Stimulated activated CD4-positive, alpha-beta T cell treated with anti-CD3 and anti-CD28 coated beads, Interleukin-15, amount 100 ng/mL, for 48 hours (primary cell): ENCODE measurements around the gene NXPE3.

Experiments
- DNase-seq, 2 donors: peaks; one replicate each; pipeline ENCODE4 v3.0.0-alpha.2; 2020; ENCODE audit warnings: low read depth in 2 of 2

NXPE3 gene

DNA sequence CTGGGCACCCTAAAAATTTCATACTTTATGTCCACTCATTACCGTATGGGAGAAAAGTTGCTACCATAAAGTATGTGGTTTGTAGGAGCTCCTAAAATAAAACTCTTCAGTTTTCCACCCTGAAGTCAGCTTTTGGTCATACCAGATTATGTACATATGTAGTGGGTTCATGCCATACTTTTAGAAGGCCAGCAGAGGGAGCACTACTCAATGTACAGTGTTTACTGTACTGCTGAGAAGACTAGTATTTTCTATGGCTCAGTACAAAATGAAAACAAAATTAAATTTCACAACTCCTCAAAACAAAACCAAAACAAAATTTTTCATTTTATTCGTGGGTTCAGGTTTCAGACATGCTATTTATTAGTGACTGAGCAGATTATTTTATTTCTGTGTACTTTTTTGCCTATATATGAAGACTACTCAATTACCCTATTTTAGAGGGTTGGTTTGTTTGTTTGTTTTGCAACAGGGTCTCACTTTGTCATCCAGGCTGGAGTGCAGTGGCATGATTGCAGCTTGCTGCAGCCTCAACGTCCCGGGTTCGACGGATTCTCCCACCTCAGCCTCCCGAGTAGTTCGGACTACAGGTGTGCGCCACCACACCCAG, 24.3 kb downstream of the NXPE3 start:
- DNase-seq: peak; percentile 16 to 51

- no peak for DNase-seq
Measured at GRCh38 chr3:101803939-101804338, 24.9 kb downstream of the NXPE3 start.

DNA sequence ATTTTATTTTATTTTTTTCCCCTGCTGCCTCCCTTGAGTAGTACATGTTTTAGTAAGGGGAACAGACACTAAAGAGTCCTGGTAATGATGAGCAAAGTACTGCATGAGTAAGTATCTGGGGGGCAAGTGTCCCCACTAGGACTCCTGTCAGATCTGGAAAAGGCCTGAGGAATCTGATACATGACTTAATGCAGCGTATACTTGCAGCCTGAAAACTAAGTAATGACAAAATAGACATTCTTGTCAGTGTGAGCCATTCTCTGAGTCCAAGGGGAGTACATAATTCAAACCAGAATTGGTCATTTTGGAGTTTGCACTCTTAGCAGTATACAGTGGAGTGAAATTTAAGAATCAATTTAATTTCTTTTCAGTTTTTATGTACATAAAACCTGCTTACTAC, 27.5 kb downstream of the NXPE3 start:
- DNase-seq: no peak

- no peak for DNase-seq
Measured at GRCh38 chr3:101807888-101808287, 28.9 kb downstream of the NXPE3 start.

GRCh38 chr3:101809178-101810021, 30.4 kb downstream of the NXPE3 start:
- DNase-seq: peak in 1 of 2 donors; percentile 15

- DNase-seq: no peak
Measured at GRCh38 chr3:101810022-101810418, 31.0 kb downstream of the NXPE3 start.

DNA sequence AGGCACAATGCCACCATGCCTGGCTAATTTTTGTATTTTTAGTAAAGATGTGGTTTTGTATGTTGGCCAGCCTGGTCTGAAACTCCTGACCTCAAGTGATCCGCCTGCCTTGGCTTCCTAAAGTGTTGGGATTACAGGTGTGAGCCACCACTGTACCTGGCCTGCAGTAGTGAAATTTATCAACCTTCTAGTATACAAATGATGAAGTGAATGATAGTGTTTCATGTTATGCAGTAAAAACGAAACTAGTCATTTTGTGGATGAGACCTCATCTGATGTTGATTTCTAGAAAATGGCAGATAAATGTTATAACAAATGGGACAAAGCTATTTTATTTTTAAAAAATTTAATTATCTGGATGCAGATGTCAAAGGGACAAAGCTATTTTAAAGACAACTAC, 32.9 kb downstream of the NXPE3 start:
- no peak for DNase-seq

DNA sequence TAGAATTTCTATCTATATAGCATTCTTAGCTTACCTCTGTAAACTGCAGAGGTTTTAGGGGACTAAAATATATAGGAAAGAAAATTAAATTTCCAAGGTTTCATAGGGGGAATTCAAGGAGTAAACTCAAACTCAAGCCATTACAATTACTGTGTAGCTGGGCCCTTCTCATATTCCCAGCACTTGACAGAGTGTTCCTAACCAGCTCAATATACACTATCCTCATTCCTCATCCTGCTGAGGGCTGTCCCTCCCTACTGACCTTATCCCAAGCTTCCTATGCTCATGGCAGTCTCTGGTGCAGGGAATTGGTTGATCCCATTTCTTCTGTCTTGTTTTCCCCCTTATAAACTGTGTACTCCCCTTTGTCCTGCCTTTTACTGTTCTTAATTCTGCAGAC, 33.9 kb downstream of the NXPE3 start:
- no peak for DNase-seq

GRCh38 chr3:101813817-101814440, 34.9 kb downstream of the NXPE3 start:
- no peak for DNase-seq

- DNase-seq: no peak
Measured at GRCh38 chr3:101814835-101815234, 35.8 kb downstream of the NXPE3 start.

DNA sequence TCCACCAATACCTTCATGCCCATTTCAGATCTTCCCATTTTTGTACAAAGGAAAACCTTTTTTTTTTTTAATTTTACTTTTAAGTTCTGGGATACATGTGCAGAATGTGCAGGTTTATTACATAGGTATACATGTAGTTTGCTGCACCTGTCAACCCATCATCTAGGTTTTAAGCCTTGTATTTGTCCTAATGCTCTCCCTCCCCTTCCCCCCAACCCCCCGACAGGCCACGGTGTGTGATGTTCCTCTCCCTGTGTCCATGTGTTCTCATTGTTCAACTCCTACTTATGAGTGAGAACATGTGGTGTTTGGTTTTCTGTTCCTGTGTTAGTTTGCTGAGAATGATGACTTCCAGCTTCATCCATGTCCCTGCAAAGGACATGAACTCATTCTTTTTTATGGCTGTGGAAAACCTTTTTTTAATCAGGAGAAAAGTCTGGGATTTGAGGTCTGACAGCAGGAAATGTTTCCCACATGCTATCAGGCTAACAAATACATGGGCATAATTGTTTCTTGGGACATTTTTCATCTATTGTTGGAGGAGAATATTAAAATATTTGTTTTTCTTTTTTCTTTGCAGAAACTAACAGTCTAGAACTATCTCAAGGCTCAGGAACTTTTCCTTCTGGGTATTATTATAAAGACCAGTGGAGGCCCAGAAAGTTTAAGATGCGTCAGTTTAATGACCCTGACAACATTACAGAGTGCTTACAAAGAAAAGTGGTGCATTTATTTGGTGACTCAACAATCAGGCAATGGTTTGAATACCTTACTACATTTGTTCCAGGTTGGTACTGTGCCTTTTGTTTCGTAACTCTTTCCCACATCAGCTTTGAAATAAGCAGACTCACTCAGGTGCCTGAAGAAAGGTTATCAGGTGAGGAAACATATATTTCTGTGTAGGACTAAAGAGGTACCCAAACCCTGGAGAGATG, 37.5 kb downstream of the NXPE3 start:
- no peak for DNase-seq

- no peak for DNase-seq
Measured at GRCh38 chr3:101817992-101818391, 39.0 kb downstream of the NXPE3 start.

DNA sequence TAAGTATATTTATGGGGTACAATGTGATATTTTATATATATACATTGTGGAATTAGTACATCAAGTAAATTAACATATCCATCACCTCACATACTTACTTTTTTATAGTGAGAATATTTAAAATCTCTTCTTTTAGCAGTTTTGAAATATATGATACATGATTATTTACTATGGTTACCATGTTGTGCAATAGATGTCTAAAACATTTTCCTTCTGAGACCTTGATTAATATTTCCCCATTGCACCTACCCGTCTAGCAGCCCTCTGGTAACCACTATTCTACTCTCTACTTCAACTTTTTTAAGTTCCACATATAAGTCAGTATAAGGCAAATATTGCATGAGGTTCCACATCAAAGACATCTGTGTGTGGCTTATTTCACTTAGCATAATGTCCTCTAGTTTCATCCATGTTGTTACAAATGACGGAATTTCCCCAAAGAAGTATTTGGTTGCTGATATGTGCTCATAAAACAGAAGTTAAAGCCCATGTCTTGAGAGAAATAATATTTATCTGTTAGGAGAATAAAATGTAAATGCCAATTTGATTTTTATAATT, 40.7 kb downstream of the NXPE3 start:
- no peak for DNase-seq

GRCh38 chr3:101821503-101821902, 42.5 kb downstream of the NXPE3 start:
- DNase-seq: no peak

- no peak for DNase-seq
Measured at GRCh38 chr3:101823525-101823924, 44.5 kb downstream of the NXPE3 start.

DNA sequence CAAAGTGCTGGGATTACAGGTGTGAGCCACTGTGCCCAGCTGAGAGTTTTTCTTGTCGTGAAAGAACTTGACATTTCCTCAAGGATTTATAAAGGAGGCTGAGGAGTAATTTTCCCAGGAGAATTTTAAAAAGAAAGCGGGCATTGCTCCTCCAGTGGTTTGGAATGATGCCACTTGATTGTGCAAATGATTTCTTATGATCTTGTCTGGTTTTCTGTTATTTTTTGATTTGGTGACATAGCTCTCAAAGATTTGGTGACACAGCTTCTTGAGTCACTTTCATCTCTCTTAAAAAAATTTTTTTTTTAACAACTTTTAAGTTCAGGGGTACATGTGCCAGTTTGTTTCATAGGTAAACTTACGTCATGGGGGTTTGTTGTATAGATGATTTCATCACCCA, 45.7 kb downstream of the NXPE3 start:
- no peak for DNase-seq

GRCh38 chr3:101825904-101826445, 47.0 kb downstream of the NXPE3 start:
- DNase-seq: no peak

DNA sequence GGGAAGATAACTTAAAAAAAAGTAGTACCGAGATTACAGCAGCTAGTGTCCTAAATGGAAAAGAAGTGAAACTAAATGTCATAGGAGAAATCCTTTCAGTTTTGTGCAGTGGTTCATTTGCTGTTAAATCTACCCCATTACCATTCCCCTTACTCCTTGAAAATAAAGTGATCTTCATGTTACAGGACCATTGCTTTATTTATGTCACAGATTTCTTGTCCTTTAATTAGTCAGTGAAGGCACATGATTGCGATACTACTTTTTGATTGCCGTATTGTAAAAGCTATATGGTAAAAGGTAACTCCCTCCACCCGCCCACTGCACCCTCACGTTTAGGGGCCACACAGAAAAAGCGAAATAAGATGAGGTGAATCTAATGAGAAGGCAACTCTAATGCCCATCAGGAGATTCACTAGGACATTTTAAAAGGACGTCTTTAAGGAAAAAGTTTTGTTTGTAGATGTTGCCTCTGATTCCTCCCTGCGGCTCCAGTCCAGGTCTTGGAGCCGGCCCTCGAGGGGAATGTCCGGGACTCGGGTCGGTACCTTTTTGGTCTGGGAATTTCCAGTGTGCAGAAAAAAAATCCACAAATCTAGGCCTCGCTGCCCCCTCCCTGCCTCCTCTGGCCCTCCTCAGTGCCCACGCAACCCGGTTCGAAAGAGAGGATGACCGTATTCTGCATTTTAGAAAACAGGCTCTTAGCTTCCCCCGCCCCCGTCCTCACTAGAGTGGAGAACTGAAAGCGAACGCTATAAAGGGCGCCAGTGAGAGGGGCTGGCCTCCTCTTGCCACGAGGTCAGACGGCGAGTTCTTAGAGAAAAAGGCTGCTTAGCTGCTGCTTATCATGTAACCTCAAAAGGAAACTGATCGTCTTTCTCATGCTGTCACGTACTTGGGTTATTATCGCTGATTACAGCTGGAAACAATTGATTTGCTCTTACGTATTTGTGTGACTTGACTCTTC, 48.5 kb downstream of the NXPE3 start:
- peak; percentile 81 to 82 for DNase-seq

DNA sequence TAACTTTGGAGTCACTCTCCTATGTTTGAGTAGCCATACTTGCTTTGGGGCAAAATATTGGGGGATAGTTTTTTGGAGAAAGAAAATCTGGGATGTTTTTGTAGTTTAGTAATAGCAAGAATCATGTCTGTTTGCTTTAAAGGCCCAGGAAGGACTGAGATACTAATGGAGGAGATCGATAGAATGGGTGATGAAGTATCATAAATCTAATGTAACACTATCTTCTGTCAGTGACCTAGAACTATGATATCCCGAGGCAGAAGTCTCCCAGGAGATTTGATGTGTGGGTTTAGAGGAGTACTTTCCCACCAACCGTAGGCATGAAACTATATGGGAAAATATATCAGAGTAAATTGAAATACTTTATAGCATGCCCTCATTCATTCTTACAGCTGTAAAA, 49.3 kb downstream of the NXPE3 start:
- DNase-seq: no peak
